CD14-positive monocyte (primary cell): ENCODE measurements around the gene ASCC1. TPM values are rescaled to one million over a fixed set of nuclear protein-coding genes. Genes with fewer than 3 reads are reported as not detected.

Experiments used
- DNase-seq, 3 donors: peaks; one replicate each; pipeline ENCODE4 v3.0.0-alpha.2; 2011 to 2022
- H2AFZ ChIP-seq: 2 replicates; pipeline ENCODE4 v1.6.0; 2012; ENCODE audit warnings: mild to moderate bottlenecking, low read depth, low read length, inconsistent platforms; ENCODE audit not compliant: insufficient read depth, poor library complexity, severe bottlenecking
- H3K27ac ChIP-seq, 2 donors: 1 replicate in 1 of 2; 2 replicates in 1 of 2; pipeline ENCODE4 v1.5.1; 2012 to 2013; ENCODE audit warnings: low read length in 2 of 2, control low read depth in 1 of 2, inconsistent platforms in 1 of 2, low read depth in 1 of 2, mild to moderate bottlenecking in 1 of 2
- H3K27me3 ChIP-seq, 2 donors: one replicate each; pipeline versions ENCODE4 v1.6.0 to v1.6.1; 2011 to 2013; ENCODE audit warnings: low read length in 2 of 2; ENCODE audit not compliant: control insufficient read depth in 2 of 2, insufficient read depth in 2 of 2
- H3K36me3 ChIP-seq, 2 donors: replicated peaks in 1 of 2; 1 replicate in 1 of 2; 2 replicates in 1 of 2; pipeline versions ENCODE4 v1.5.1 to v1.6.1; 2012 to 2013; ENCODE audit warnings: low read length in 2 of 2, control low read depth in 1 of 2, inconsistent platforms in 1 of 2, mild to moderate bottlenecking in 1 of 2; ENCODE audit not compliant: insufficient read depth in 2 of 2, control insufficient read depth in 1 of 2
- H3K4me1 ChIP-seq, 2 donors: 1 replicate in 1 of 2; 2 replicates in 1 of 2; pipeline versions ENCODE4 v1.5.1 to v1.6.1; 2012 to 2013; ENCODE audit warnings: low read length in 2 of 2, control low read depth in 1 of 2, inconsistent platforms in 1 of 2, mild to moderate bottlenecking in 1 of 2, moderate library complexity in 1 of 2; ENCODE audit not compliant: insufficient read depth in 2 of 2, control insufficient read depth in 1 of 2
- H3K4me2 ChIP-seq: replicated peaks from 2 replicates; pipeline ENCODE3; 2012; ENCODE audit warnings: low read length, moderate library complexity, mild to moderate bottlenecking; ENCODE audit not compliant: poor library complexity, severe bottlenecking; ENCODE audit errors: extremely low read depth
- H3K4me3 ChIP-seq, 3 experiments: fragments of 200-600 bp in 1 of 3; sonication (generic) in 1 of 3; replicated peaks in 1 of 3; 1 replicate in 2 of 3; 2 replicates in 1 of 3; pipeline ENCODE4 v1.5.1; 2011 to 2013; ENCODE audit warnings: low read length in 3 of 3, mild to moderate bottlenecking in 3 of 3, control low read depth in 2 of 3, low read depth in 2 of 3, inconsistent platforms in 1 of 3, moderate library complexity in 1 of 3
- H3K79me2 ChIP-seq: 2 replicates; pipeline ENCODE4 v1.6.0; 2012; ENCODE audit warnings: mild to moderate bottlenecking, control low read depth, inconsistent platforms, low read length, moderate library complexity; ENCODE audit not compliant: insufficient read depth
- H3K9ac ChIP-seq: 2 replicates; pipeline ENCODE4 v1.6.0; 2017; ENCODE audit warnings: low read length, mild to moderate bottlenecking; ENCODE audit not compliant: insufficient read depth, poor library complexity, severe bottlenecking
- H3K9me3 ChIP-seq, 2 donors: replicated peaks in 1 of 2; 1 replicate in 1 of 2; 2 replicates in 1 of 2; pipeline versions ENCODE4 v1.5.1 to v1.6.1; 2012 to 2013; ENCODE audit warnings: low read length in 2 of 2, control low read depth in 1 of 2; ENCODE audit not compliant: control insufficient read depth in 1 of 2, insufficient read depth in 1 of 2
- H4K20me1 ChIP-seq: 2 replicates; pipeline ENCODE4 v1.6.0; 2012; ENCODE audit warnings: mild to moderate bottlenecking, low read length, control low read depth, moderate library complexity; ENCODE audit not compliant: insufficient read depth
- H3K27ac Mint-ChIP-seq, 7 donors: one replicate each; pipeline ENCODE4 v1.8.0; 2020; ENCODE audit warnings: mild to moderate bottlenecking in 7 of 7, mixed read lengths in 7 of 7, moderate library complexity in 6 of 7, inconsistent platforms in 2 of 7
- H3K27me3 Mint-ChIP-seq, 3 donors: one replicate each; pipeline ENCODE4 v1.8.0; 2021 to 2022; ENCODE audit warnings: low read depth in 3 of 3, mild to moderate bottlenecking in 3 of 3, mixed read lengths in 3 of 3, moderate library complexity in 3 of 3, inconsistent platforms in 1 of 3
- H3K36me3 Mint-ChIP-seq, 2 donors: one replicate each; pipeline ENCODE4 v1.8.0; 2020; ENCODE audit warnings: mixed read lengths in 2 of 2, inconsistent platforms in 1 of 2, mild to moderate bottlenecking in 1 of 2
- H3K4me1 Mint-ChIP-seq: one replicate; pipeline ENCODE4 v1.8.0; 2020; ENCODE audit warnings: mild to moderate bottlenecking, mixed read lengths
- H3K4me3 Mint-ChIP-seq, 2 donors: one replicate each; pipeline ENCODE4 v1.8.0; 2020; ENCODE audit warnings: mild to moderate bottlenecking in 2 of 2, mixed read lengths in 2 of 2, moderate library complexity in 1 of 2
- H3K9me3 Mint-ChIP-seq, 7 donors: one replicate each; pipeline ENCODE4 v1.8.0; 2020 to 2022; ENCODE audit warnings: mixed read lengths in 7 of 7, mild to moderate bottlenecking in 6 of 7, moderate library complexity in 6 of 7, inconsistent platforms in 2 of 7
- WGBS: methylation state at CpG from one replicate; pipeline ENCODE4 v1.1.5; 2013; ENCODE audit warnings: missing lambda C conversion rate; ENCODE audit not compliant: insufficient coverage; 5-methylcytosine and 5-hydroxymethylcytosine counted together
- intact Hi-C, 2 donors: fragments of 100-400 bp; cut with micrococcal nuclease; formaldehyde crosslinking; loops; one replicate each; pipeline versions ENCODE4 v1.15.0 to v1.15.1; 2023
- polyA plus RNA-seq, 3 donors: library from polyadenylated mRNA; depleted of rRNA in 1 of 3; unstranded in 2 of 3; stranded (reverse) in 1 of 3; fragments of 300-500 nt in 2 of 3; fragments of >200 nt in 1 of 3; fragmentation: Illumina TruSeq in 2 of 3; gene quantifications; 1 replicate in 2 of 3; 2 replicates in 1 of 3; pipeline ENCODE4 v1.2.3, GENCODE V29; 2012 to 2021
- TF ChIP-seq, protein P1 (sequence below): fragments of 200-600 bp; IDR thresholded peaks from one replicate; pipeline ENCODE4 v1.8.0; 2022; ENCODE audit warnings: antibody characterized with exemption, mild to moderate bottlenecking

Gene ASCC1
- polyA plus RNA-seq, 3 donors: 8.2 to 20.9 (median 17.9) TPM

DNA sequence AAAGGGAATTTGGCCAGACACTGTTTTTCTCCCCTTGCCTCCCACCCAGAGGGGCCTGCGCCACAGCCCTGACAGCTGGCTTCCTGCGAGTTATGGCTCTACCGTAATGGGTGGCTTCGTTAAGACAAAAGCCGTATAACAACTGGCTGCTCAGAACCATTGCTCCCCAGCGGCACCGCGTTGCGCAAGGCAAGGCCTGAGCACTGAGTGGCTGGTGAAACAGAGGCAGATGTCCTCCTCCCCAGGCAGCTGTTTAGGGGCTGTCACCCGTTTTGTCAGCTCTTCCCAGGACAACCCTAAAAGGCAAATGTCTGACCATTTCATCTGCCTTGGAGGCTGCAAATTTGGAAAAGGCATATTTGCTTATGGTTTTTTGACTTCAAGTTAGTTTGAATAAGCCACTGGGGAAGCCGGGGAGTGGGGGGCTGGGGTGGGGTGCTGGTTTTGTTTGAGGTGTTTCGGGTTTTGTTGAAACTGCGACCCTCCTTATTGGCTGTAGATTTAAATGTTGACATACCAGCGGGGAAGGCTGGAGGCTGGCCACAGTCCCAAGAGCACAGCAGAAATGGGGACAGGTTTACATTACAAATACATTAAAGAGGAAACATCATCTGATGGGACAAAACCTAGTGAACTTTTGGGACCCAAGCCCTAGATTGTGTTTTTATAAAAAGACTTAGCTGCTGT is 127.0 kb downstream of the ASCC1 start:
- peak overlapping the region; percentile 19 for H3K9ac ChIP-seq

More for the DNA sequence above, 127.0 kb downstream of the ASCC1 start:
- peak overlapping the region in 1 of 7 donors; percentile 60 for H3K27ac Mint-ChIP-seq
- peaks cover 0 to 25% (median 6%) of the 10 kb centered on the region in 7 donors for H3K9me3 Mint-ChIP-seq
- Histone ChIP-seq H3K4me2 (peak overlapping the region; percentile 72), H2AFZ (peak overlapping the region; percentile 46), H3K4me1 (peaks cover 33 to 34% of the 10 kb centered on the region in 2 donors), H3K4me3 (peak overlapping the region in 1 of 3 experiments; percentile 60), H4K20me1 (no peaks in the 10 kb centered on the region), H3K9me3 (no peaks in the 10 kb centered on the region), H3K27me3 (peaks cover 25 to 35% of the 10 kb centered on the region in 2 donors), H3K36me3 (no peaks in the 10 kb centered on the region), H3K79me2 (no peaks in the 10 kb centered on the region), H3K27ac (no peak overlapping the region)
- H3K27me3 Mint-ChIP-seq: peaks cover 32 to 43% (median 34%) of the 10 kb centered on the region in 3 donors
- H3K4me3 Mint-ChIP-seq: peak overlapping the region; percentile 86 to 96
- peaks cover 7 to 14% of the 10 kb centered on the region in 2 donors for H3K36me3 Mint-ChIP-seq
- intact Hi-C loops: no loop called here
- H3K4me1 Mint-ChIP-seq: peaks cover 48% of the 10 kb centered on the region
- TF ChIP-seq, protein P1, sequence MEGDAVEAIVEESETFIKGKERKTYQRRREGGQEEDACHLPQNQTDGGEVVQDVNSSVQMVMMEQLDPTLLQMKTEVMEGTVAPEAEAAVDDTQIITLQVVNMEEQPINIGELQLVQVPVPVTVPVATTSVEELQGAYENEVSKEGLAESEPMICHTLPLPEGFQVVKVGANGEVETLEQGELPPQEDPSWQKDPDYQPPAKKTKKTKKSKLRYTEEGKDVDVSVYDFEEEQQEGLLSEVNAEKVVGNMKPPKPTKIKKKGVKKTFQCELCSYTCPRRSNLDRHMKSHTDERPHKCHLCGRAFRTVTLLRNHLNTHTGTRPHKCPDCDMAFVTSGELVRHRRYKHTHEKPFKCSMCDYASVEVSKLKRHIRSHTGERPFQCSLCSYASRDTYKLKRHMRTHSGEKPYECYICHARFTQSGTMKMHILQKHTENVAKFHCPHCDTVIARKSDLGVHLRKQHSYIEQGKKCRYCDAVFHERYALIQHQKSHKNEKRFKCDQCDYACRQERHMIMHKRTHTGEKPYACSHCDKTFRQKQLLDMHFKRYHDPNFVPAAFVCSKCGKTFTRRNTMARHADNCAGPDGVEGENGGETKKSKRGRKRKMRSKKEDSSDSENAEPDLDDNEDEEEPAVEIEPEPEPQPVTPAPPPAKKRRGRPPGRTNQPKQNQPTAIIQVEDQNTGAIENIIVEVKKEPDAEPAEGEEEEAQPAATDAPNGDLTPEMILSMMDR: no peak
- WGBS: 10% methylated on average over 10 of the region's 14 CpGs
- peak; percentile 18 to 48 (median 46) for DNase-seq
